HepG2 (cell line): ENCODE results near the gene TNFSF13. TPM values are rescaled to one million over a fixed set of nuclear protein-coding genes. Genes with fewer than 3 reads are reported as not detected.
A peak's percentile ranks its signal among the peaks of the same experiment; 100 is the strongest.

ENCODE experiments used
- FOSL2 ChIP-seq: sonication (generic); formaldehyde crosslinking; IDR thresholded peaks from 2 replicates; pipeline ENCODE4 v1.4.0; 2020; ENCODE audit warnings: missing genetic modification reagents
- KDM5B ChIP-seq: sonication (generic); formaldehyde crosslinking; IDR thresholded peaks from 2 replicates; pipeline ENCODE4 v1.4.0; 2020; ENCODE audit warnings: missing genetic modification reagents, mild to moderate bottlenecking, borderline replicate concordance
- NFE2L1 ChIP-seq: sonication (generic); formaldehyde crosslinking; IDR thresholded peaks from 2 replicates; pipeline ENCODE4 v1.4.0; 2020; ENCODE audit warnings: missing genetic modification reagents, mild to moderate bottlenecking, borderline replicate concordance
- NFKB2 ChIP-seq: sonication (generic); formaldehyde crosslinking; IDR thresholded peaks from 2 replicates; pipeline ENCODE4 v1.4.0; 2020; ENCODE audit warnings: missing genetic modification reagents, borderline replicate concordance
- PITX1 ChIP-seq: sonication (generic); formaldehyde crosslinking; IDR thresholded peaks from 2 replicates; pipeline ENCODE4 v1.5.1; 2020; ENCODE audit warnings: mild to moderate bottlenecking, missing genetic modification reagents
- RAD21 ChIP-seq: fragments of 450-650 bp; formaldehyde crosslinking; IDR thresholded peaks from 2 replicates; pipeline ENCODE4 v1.5.0; 2020; ENCODE audit warnings: mild to moderate bottlenecking
- SALL1 ChIP-seq: sonication (generic); formaldehyde crosslinking; IDR thresholded peaks from 2 replicates; pipeline ENCODE4 v1.8.0; 2022; ENCODE audit warnings: mild to moderate bottlenecking, missing genetic modification reagents
- TBX2 ChIP-seq: sonication (generic); formaldehyde crosslinking; IDR thresholded peaks from 2 replicates; pipeline ENCODE4 v1.5.0; 2020; ENCODE audit warnings: missing genetic modification reagents, mild to moderate bottlenecking, borderline replicate concordance
- ZNF256 ChIP-seq: sonication (generic); formaldehyde crosslinking; conservative IDR thresholded peaks from 2 replicates; pipeline ENCODE4 v1.4.0; 2020; ENCODE audit warnings: missing genetic modification reagents
- ZNF496 ChIP-seq: sonication (generic); formaldehyde crosslinking; IDR thresholded peaks from 2 replicates; pipeline ENCODE4 v1.8.1; 2023; ENCODE audit warnings: mild to moderate bottlenecking, moderate library complexity, missing genetic modification reagents; ENCODE audit not compliant: insufficient replicate concordance
- ZNF589 ChIP-seq: sonication (generic); formaldehyde crosslinking; conservative IDR thresholded peaks from 2 replicates; pipeline ENCODE4 v1.8.0; 2022; ENCODE audit warnings: mild to moderate bottlenecking, moderate library complexity, missing genetic modification reagents
- ZNF644 ChIP-seq: IDR thresholded peaks from 2 replicates; pipeline ENCODE4 v1.6.1; 2016; ENCODE audit warnings: low read depth
- ZNF737 ChIP-seq: sonication (generic); formaldehyde crosslinking; IDR thresholded peaks from 2 replicates; pipeline ENCODE4 v1.5.0; 2020; ENCODE audit warnings: missing genetic modification reagents, mild to moderate bottlenecking, borderline replicate concordance
- ZNF781 ChIP-seq: sonication (generic); formaldehyde crosslinking; IDR thresholded peaks from 2 replicates; pipeline ENCODE4 v1.5.1; 2020; ENCODE audit warnings: borderline replicate concordance, mild to moderate bottlenecking, missing genetic modification reagents; ENCODE audit errors: not compliant biosample characterization
- ZSCAN25 ChIP-seq: sonication (generic); formaldehyde crosslinking; IDR thresholded peaks from 2 replicates; pipeline ENCODE4 v1.8.0; 2022; ENCODE audit warnings: mild to moderate bottlenecking, missing genetic modification reagents
- polyA plus RNA-seq, 8 experiments: library from polyadenylated mRNA; depleted of rRNA in 3 of 8; stranded (reverse) in 7 of 8; unstranded in 1 of 8; fragments of >200 nt; fragmentation: Illumina TruSeq in 4 of 8; extraction: Trizol in 4 of 8; gene quantifications; 2 replicates each; pipeline versions ENCODE4 v1.2.1 to v1.2.3, GENCODE V29; 2011 to 2016; ENCODE audit warnings: low read depth in 4 of 8, missing spikeins in 1 of 8, mixed read lengths in 1 of 8; ENCODE audit not compliant: insufficient read depth in 1 of 8
- total RNA-seq, 5 experiments: library from RNA; depleted of rRNA; stranded (reverse); fragments of >200 nt; fragmentation: Illumina TruSeq; extraction: Trizol; gene quantifications; 2 replicates each; pipeline ENCODE4 v1.2.3, GENCODE V29; 2016; ENCODE audit warnings: low read depth in 1 of 5
- TF ChIP-seq, protein P1 (sequence below): sonication (generic); formaldehyde crosslinking; IDR thresholded peaks from 2 replicates; pipeline ENCODE4 v1.4.0; 2020; ENCODE audit warnings: missing genetic modification reagents, borderline replicate concordance
- TF ChIP-seq, protein P2 (sequence below): sonication (generic); formaldehyde crosslinking; conservative IDR thresholded peaks from 2 replicates; pipeline ENCODE4 v1.4.0; 2020; ENCODE audit warnings: mild to moderate bottlenecking, missing genetic modification reagents, moderate library complexity
- TF ChIP-seq, protein P3 (sequence below): sonication (generic); formaldehyde crosslinking; IDR thresholded peaks from 2 replicates; pipeline ENCODE4 v1.4.0; 2020; ENCODE audit warnings: missing genetic modification reagents
- TF ChIP-seq, protein P4 (sequence below): sonication (generic); formaldehyde crosslinking; IDR thresholded peaks from 2 replicates; pipeline ENCODE4 v1.5.0; 2020; ENCODE audit warnings: missing genetic modification reagents
- TF ChIP-seq, protein P5 (sequence below): sonication (generic); formaldehyde crosslinking; IDR thresholded peaks from 2 replicates; pipeline ENCODE4 v1.9.0; 2022; ENCODE audit warnings: missing genetic modification reagents, mild to moderate bottlenecking, borderline replicate concordance

The TNFSF13 gene
- total and polyA plus RNA-seq, 2 of the 13 experiments (the other 11 are each of a cell fraction or from before 2014, with no cell fraction given), result 2.5 to 3.3 TPM

DNA sequence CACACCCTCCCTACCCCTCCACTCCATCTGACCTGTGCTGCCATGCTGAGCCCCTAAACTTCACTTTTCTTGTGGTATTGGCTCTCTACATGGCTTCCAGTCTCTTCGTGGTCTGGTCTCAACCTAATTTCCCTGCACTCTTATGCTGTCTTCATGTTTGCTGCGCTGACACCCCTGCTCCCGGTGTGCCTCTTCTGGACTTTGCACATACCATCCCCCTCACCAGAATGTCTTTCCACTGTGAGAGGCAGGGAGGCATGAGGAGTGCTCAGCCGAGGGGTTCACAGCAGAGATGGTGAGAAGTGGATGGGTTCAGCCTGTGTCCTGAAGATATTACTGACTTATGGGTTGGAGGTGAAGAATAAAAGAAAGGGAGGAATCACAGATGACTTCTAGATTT, 7.2 kb upstream of the TNFSF13 start (continued):
- no peak for TF ChIP-seq ZNF737 (CRISPR knock-in tag)
- TF ChIP-seq, protein P1, sequence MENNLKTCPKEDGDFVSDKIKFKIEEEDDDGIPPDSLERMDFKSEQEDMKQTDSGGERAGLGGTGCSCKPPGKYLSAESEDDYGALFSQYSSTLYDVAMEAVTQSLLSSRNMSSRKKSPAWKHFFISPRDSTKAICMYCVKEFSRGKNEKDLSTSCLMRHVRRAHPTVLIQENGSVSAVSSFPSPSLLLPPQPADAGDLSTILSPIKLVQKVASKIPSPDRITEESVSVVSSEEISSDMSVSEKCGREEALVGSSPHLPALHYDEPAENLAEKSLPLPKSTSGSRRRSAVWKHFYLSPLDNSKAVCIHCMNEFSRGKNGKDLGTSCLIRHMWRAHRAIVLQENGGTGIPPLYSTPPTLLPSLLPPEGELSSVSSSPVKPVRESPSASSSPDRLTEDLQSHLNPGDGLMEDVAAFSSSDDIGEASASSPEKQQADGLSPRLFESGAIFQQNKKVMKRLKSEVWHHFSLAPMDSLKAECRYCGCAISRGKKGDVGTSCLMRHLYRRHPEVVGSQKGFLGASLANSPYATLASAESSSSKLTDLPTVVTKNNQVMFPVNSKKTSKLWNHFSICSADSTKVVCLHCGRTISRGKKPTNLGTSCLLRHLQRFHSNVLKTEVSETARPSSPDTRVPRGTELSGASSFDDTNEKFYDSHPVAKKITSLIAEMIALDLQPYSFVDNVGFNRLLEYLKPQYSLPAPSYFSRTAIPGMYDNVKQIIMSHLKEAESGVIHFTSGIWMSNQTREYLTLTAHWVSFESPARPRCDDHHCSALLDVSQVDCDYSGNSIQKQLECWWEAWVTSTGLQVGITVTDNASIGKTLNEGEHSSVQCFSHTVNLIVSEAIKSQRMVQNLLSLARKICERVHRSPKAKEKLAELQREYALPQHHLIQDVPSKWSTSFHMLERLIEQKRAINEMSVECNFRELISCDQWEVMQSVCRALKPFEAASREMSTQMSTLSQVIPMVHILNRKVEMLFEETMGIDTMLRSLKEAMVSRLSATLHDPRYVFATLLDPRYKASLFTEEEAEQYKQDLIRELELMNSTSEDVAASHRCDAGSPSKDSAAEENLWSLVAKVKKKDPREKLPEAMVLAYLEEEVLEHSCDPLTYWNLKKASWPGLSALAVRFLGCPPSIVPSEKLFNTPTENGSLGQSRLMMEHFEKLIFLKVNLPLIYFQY, result no peak
- TF ChIP-seq ZNF589 (CRISPR knock-in tag), result no peak
- TF ChIP-seq, protein P2, sequence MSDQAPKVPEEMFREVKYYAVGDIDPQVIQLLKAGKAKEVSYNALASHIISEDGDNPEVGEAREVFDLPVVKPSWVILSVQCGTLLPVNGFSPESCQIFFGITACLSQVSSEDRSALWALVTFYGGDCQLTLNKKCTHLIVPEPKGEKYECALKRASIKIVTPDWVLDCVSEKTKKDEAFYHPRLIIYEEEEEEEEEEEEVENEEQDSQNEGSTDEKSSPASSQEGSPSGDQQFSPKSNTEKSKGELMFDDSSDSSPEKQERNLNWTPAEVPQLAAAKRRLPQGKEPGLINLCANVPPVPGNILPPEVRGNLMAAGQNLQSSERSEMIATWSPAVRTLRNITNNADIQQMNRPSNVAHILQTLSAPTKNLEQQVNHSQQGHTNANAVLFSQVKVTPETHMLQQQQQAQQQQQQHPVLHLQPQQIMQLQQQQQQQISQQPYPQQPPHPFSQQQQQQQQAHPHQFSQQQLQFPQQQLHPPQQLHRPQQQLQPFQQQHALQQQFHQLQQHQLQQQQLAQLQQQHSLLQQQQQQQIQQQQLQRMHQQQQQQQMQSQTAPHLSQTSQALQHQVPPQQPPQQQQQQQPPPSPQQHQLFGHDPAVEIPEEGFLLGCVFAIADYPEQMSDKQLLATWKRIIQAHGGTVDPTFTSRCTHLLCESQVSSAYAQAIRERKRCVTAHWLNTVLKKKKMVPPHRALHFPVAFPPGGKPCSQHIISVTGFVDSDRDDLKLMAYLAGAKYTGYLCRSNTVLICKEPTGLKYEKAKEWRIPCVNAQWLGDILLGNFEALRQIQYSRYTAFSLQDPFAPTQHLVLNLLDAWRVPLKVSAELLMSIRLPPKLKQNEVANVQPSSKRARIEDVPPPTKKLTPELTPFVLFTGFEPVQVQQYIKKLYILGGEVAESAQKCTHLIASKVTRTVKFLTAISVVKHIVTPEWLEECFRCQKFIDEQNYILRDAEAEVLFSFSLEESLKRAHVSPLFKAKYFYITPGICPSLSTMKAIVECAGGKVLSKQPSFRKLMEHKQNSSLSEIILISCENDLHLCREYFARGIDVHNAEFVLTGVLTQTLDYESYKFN (CRISPR knock-in tag), result peak; percentile 86
- no peak for TF ChIP-seq NFE2L1 (CRISPR knock-in tag)
- peak; percentile 95 for TF ChIP-seq ZSCAN25 (CRISPR knock-in tag)
- no peak for TF ChIP-seq RAD21 (CRISPR knock-in tag)
- TF ChIP-seq, protein P3, sequence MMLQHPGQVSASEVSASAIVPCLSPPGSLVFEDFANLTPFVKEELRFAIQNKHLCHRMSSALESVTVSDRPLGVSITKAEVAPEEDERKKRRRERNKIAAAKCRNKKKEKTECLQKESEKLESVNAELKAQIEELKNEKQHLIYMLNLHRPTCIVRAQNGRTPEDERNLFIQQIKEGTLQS (CRISPR knock-in tag), result no peak
- TF ChIP-seq, protein P4, sequence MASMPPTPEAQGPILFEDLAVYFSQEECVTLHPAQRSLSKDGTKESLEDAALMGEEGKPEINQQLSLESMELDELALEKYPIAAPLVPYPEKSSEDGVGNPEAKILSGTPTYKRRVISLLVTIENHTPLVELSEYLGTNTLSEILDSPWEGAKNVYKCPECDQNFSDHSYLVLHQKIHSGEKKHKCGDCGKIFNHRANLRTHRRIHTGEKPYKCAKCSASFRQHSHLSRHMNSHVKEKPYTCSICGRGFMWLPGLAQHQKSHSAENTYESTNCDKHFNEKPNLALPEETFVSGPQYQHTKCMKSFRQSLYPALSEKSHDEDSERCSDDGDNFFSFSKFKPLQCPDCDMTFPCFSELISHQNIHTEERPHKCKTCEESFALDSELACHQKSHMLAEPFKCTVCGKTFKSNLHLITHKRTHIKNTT, result no peak
- no peak for TF ChIP-seq ZNF496 (CRISPR knock-in tag)
- no peak for TF ChIP-seq ZNF256 (CRISPR knock-in tag)
- TF ChIP-seq SALL1 (CRISPR knock-in tag), result peak; percentile 63; the same call in 1 of the 2 replicates
- 0 out of 2 replicates have a peak, but pooled peaks have one; percentile 24 for TF ChIP-seq PITX1 (CRISPR knock-in tag)
- no peak for TF ChIP-seq NFKB2 (CRISPR knock-in tag)
- no peak for TF ChIP-seq ZNF781 (CRISPR knock-in tag)
- TF ChIP-seq ZNF644, result peak; percentile 20; the same call in 1 of the 2 replicates
- 0 out of 2 replicates have a peak, but pooled peaks have one; percentile 30 for TF ChIP-seq TBX2 (CRISPR knock-in tag)
- TF ChIP-seq KDM5B (CRISPR knock-in tag), result no peak
- TF ChIP-seq, protein P5, sequence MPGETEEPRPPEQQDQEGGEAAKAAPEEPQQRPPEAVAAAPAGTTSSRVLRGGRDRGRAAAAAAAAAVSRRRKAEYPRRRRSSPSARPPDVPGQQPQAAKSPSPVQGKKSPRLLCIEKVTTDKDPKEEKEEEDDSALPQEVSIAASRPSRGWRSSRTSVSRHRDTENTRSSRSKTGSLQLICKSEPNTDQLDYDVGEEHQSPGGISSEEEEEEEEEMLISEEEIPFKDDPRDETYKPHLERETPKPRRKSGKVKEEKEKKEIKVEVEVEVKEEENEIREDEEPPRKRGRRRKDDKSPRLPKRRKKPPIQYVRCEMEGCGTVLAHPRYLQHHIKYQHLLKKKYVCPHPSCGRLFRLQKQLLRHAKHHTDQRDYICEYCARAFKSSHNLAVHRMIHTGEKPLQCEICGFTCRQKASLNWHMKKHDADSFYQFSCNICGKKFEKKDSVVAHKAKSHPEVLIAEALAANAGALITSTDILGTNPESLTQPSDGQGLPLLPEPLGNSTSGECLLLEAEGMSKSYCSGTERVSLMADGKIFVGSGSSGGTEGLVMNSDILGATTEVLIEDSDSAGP (CRISPR knock-in tag), result no peak
- no peak for TF ChIP-seq FOSL2 (CRISPR knock-in tag)
